LNCaP clone FGC (cell line): ENCODE results near the gene RABEP1.

Source experiments
- DNase-seq: peaks from one replicate; pipeline ENCODE4 v3.0.0-alpha.2; 2011; ENCODE audit warnings: low read depth
- H3K4me3 ChIP-seq: 2 replicates; pipeline ENCODE4 v1.5.1; 2011; ENCODE audit warnings: mild to moderate bottlenecking, low read depth, low read length, control low read depth
- TF ChIP-seq, protein P1 (sequence below): IDR thresholded peaks from 2 replicates; pipeline ENCODE4 v1.5.1; 2012; ENCODE audit warnings: mild to moderate bottlenecking; ENCODE audit not compliant: control insufficient read depth, insufficient read depth; ENCODE audit errors: extremely low read depth

Gene RABEP1

DNA sequence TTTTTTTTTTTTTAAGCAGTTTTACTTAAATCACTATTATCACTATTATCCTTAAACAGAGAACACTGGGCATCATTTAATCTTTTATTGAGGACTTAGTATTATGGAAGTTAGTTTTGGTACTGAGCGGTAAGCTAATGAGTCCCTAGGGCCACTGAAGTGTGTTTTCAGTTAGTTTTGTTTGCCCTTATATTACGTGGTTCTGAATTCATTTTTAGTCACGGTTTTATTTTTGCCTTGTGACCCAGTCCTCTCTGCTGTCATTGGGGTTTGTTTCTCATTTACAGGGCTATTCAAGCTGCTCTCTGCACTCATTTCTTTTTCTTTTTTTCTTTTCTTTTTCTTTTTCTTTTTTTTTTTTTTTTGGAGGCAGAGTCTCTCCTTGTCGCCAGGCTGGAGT lies 17.3 kb downstream of the RABEP1 start:
- no peak for DNase-seq

DNA sequence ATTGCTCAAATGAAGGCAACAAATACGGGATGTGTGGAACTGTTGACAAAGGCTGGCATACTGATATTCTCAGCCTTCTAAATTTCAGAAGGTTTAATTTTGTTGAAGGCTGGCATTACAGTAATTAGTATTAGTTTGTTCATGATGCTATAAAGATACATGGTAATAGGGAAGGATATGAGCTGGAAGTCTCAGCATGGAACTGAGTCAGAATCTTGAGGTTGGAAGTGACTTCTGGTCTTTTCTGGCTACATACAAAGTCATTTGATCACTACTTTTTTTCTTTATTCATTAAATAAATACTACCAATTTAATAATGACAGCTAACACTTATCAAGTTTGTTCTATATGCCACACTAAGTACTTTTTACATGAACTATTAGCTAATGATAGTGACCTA lies 22.6 kb downstream of the RABEP1 start:
- DNase-seq: no peak
- H3K4me3 ChIP-seq: no peak overlapping the region
- TF ChIP-seq, protein P1, sequence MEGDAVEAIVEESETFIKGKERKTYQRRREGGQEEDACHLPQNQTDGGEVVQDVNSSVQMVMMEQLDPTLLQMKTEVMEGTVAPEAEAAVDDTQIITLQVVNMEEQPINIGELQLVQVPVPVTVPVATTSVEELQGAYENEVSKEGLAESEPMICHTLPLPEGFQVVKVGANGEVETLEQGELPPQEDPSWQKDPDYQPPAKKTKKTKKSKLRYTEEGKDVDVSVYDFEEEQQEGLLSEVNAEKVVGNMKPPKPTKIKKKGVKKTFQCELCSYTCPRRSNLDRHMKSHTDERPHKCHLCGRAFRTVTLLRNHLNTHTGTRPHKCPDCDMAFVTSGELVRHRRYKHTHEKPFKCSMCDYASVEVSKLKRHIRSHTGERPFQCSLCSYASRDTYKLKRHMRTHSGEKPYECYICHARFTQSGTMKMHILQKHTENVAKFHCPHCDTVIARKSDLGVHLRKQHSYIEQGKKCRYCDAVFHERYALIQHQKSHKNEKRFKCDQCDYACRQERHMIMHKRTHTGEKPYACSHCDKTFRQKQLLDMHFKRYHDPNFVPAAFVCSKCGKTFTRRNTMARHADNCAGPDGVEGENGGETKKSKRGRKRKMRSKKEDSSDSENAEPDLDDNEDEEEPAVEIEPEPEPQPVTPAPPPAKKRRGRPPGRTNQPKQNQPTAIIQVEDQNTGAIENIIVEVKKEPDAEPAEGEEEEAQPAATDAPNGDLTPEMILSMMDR: no peak

More for the DNA sequence above, 17.3 kb downstream of the RABEP1 start:
- TF ChIP-seq, protein P1: no peak
- H3K4me3 ChIP-seq: no peak overlapping the region

DNA sequence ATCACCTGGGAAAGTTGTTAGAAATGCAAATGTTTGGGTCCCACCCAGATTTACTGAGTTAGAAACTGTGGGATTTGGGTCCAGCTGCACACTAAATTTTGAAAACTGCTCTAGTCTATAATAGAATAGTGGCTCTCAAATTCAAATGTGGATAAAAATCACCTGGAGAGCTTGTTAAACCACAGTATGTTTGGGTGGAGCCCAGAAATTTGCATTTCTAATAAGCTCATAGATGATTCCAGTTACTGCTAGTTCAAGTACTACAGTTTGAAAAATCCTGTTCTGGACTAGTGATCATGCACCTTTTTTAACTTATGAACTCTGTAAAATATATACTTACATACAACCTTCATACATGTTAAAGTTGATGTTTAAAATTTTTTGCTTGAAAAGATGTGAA lies 27.8 kb downstream of the RABEP1 start:
- TF ChIP-seq, protein P1: no peak
- no peak overlapping the region for H3K4me3 ChIP-seq
- no peak for DNase-seq

DNA sequence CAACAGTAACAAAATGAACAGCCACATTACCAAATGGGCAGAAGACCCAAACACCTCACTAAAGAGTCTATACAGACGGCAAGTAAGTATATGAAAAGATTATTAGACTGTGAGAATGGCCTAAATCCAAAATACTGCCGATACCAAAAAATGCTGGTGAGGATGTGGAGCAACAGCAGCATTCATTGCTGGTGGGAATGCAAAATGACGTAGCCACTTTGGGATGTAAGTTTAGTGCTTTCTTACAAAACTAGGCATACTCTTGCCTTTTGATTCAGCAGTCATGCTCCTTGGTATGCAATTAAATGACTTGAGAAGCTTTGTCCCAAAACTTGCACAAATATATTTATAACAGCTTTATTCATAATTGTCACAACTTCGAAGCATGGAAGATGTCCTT lies 43.8 kb downstream of the RABEP1 start:
- TF ChIP-seq, protein P1: no peak
- DNase-seq: no peak
- H3K4me3 ChIP-seq: no peak overlapping the region

DNA sequence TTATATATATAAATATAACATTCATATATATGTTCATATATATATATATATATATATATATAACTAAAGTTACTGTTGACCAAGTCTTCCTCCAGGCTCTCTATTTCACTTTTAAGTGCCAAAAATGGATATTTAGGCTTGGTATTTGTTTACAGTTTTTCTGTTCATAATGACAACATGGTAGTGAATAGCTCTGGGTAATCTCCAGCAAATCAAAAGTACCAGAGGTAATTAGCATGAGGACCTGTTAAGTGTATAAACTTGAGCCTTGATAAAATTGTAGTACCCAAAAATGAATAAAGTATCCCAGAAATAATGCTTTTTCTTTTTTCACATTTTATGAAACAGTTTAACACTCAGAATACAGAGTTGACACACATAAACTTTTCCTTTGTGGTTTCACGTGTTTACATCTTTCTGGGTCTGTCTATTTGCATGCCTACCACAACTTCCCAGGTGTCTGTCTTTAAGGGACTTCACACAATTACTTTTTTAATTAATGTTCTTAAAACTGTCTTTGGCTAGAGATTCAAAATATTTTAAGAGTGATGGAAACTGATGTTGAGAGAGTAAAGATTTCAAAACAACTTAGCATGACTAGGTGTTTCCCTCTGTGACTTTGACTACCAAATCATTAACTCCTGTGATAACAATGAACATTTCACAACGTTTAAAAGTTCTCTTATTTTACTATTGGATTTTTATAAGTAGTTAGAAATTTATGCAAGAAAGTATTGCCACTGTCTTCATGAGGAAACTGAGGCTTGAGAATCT lies 47.9 kb downstream of the RABEP1 start:
- DNase-seq: no peak
- TF ChIP-seq, protein P1: no peak
- H3K4me3 ChIP-seq: no peak overlapping the region

DNA sequence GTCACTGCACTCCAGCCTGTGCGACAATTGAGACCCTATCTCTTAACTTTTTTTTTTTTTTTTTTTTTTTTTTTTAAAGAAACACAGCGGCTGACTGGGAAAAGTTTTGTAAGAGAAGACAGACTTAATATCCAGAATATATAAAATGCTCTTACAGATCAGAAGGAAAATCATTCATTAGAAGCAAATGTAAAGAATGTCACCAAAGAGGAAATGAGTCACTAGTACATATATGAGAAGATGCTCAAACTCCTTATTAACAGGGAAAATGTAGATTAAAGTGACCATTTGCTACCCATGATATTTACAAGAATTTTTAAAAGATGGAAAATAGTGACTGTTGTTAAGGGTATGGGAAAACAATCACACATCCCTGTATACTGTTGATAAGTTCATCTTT lies 48.9 kb downstream of the RABEP1 start:
- no peak for DNase-seq
- TF ChIP-seq, protein P1: no peak
- H3K4me3 ChIP-seq: no peak overlapping the region

DNA sequence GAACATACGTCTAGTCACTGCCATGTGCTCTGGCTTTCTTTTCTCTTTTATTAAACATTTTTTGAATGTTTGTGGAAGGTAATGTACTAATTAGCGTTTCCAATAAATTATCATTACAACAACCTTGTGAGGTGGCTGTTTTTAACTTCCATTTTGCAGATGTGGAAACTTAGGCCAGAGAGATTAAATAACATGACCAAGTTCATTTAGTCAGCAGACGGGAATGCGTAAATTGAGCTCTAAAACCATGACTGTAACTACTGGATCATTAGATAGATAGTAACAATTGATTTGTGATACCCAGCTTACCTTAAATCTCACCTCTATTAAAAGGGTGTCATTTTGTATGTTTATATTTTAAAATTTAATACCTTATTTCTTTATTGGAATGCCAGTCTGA lies 49.4 kb downstream of the RABEP1 start:
- TF ChIP-seq, protein P1: no peak
- no peak for DNase-seq
- H3K4me3 ChIP-seq: no peak overlapping the region
